HepG2 (cell line): ENCODE measurements around the gene SLC23A2. TPM values are rescaled to one million over a fixed set of nuclear protein-coding genes. Genes with fewer than 3 reads are reported as not detected.

Experiments used
- ARNTL ChIP-seq: sonication (generic); formaldehyde crosslinking; IDR thresholded peaks from 2 replicates; pipeline ENCODE4 v1.4.0; 2020; ENCODE audit warnings: mild to moderate bottlenecking, missing genetic modification reagents
- ATF2 ChIP-seq: sonication (generic); formaldehyde crosslinking; IDR thresholded peaks from 2 replicates; pipeline ENCODE4 v1.4.0; 2020; ENCODE audit warnings: missing genetic modification reagents
- CEBPG ChIP-seq: IDR thresholded peaks from 2 replicates; pipeline ENCODE4 v1.6.1; 2016
- EZH2 ChIP-seq: conservative IDR thresholded peaks from 2 replicates; pipeline ENCODE4 v1.6.1; 2012; ENCODE audit warnings: mild to moderate bottlenecking, low read depth, low read length, moderate library complexity
- FOXO4 ChIP-seq: sonication (generic); formaldehyde crosslinking; conservative IDR thresholded peaks from 2 replicates; pipeline ENCODE4 v1.8.1; 2023; ENCODE audit warnings: missing genetic modification reagents
- FOXP1 ChIP-seq, 2 experiments: fragments of 450-650 bp in 1 of 2; IDR thresholded peaks; 2 replicates each; pipeline ENCODE4 v1.6.1; 2017 to 2018; ENCODE audit warnings: antibody characterized with exemption in 1 of 2
- HMG20A ChIP-seq: IDR thresholded peaks from 2 replicates; pipeline ENCODE4 v1.6.1; 2016; ENCODE audit warnings: borderline replicate concordance
- MIER3 ChIP-seq: IDR thresholded peaks from 2 replicates; pipeline ENCODE4 v1.6.1; 2016; ENCODE audit warnings: missing compliant biosample characterization, borderline replicate concordance
- MTERF4 ChIP-seq: sonication (generic); formaldehyde crosslinking; IDR thresholded peaks from 2 replicates; pipeline ENCODE4 v1.8.0; 2023; ENCODE audit warnings: mild to moderate bottlenecking, missing genetic modification reagents
- NFIB ChIP-seq: sonication (generic); formaldehyde crosslinking; IDR thresholded peaks from 2 replicates; pipeline ENCODE4 v1.9.0; 2021; ENCODE audit warnings: missing genetic modification reagents, mild to moderate bottlenecking, borderline replicate concordance
- NR1H2 ChIP-seq: sonication (generic); formaldehyde crosslinking; IDR thresholded peaks from 2 replicates; pipeline ENCODE4 v1.8.1; 2022; ENCODE audit warnings: low read depth, missing genetic modification reagents, borderline replicate concordance
- SNAPC4 ChIP-seq: sonication (generic); formaldehyde crosslinking; IDR thresholded peaks from 2 replicates; pipeline ENCODE4 v1.4.0; 2020; ENCODE audit warnings: mild to moderate bottlenecking, missing genetic modification reagents
- SOX6 ChIP-seq, 2 experiments: fragments of 450-650 bp in 1 of 2; sonication (generic) in 1 of 2; formaldehyde crosslinking in 1 of 2; IDR thresholded peaks; 2 replicates each; pipeline versions ENCODE4 v1.4.0 to v1.6.1; 2017 to 2020; ENCODE audit warnings: antibody characterized with exemption in 1 of 2, mild to moderate bottlenecking in 1 of 2, missing genetic modification reagents in 1 of 2
- ZMYM3 ChIP-seq: sonication (generic); formaldehyde crosslinking; IDR thresholded peaks from 2 replicates; pipeline ENCODE4 v1.5.1; 2020; ENCODE audit warnings: mild to moderate bottlenecking, missing genetic modification reagents
- ZNF138 ChIP-seq: sonication (generic); formaldehyde crosslinking; IDR thresholded peaks from 2 replicates; pipeline ENCODE4 v1.5.0; 2020; ENCODE audit warnings: mild to moderate bottlenecking, low read depth, missing genetic modification reagents
- ZNF691 ChIP-seq: sonication (generic); formaldehyde crosslinking; IDR thresholded peaks from 2 replicates; pipeline ENCODE4 v1.4.0; 2020; ENCODE audit warnings: missing genetic modification reagents, low read depth, mild to moderate bottlenecking, borderline replicate concordance
- ZNF737 ChIP-seq: sonication (generic); formaldehyde crosslinking; IDR thresholded peaks from 2 replicates; pipeline ENCODE4 v1.5.0; 2020; ENCODE audit warnings: missing genetic modification reagents, mild to moderate bottlenecking, borderline replicate concordance
- ZSCAN31 ChIP-seq: sonication (generic); formaldehyde crosslinking; IDR thresholded peaks from 2 replicates; pipeline ENCODE4 v1.5.0; 2020; ENCODE audit warnings: low read depth, mild to moderate bottlenecking, missing genetic modification reagents
- polyA plus RNA-seq, 8 experiments: library from polyadenylated mRNA; depleted of rRNA in 3 of 8; stranded (reverse) in 7 of 8; unstranded in 1 of 8; fragments of >200 nt; fragmentation: Illumina TruSeq in 4 of 8; extraction: Trizol in 4 of 8; gene quantifications; 2 replicates each; pipeline versions ENCODE4 v1.2.1 to v1.2.3, GENCODE V29; 2011 to 2016; ENCODE audit warnings: low read depth in 4 of 8, missing spikeins in 1 of 8, mixed read lengths in 1 of 8; ENCODE audit not compliant: insufficient read depth in 1 of 8
- total RNA-seq, 5 experiments: library from RNA; depleted of rRNA; stranded (reverse); fragments of >200 nt; fragmentation: Illumina TruSeq; extraction: Trizol; gene quantifications; 2 replicates each; pipeline ENCODE4 v1.2.3, GENCODE V29; 2016; ENCODE audit warnings: low read depth in 1 of 5

Gene SLC23A2
- total and polyA plus RNA-seq, 2 of the 13 experiments (the other 11 are each of a cell fraction or from before 2014, with no cell fraction given), result 42.2 to 51.2 TPM

- TF ChIP-seq SOX6 (IDR thresholded peaks at IDR 0.05) (no peak), SOX6 (CRISPR knock-in tag; IDR thresholded peaks at IDR 0.05) (peak; percentile 55), ARNTL (CRISPR knock-in tag) (no peak), ATF2 (CRISPR knock-in tag) (no peak; the same call in 1 of the 2 replicates), ZSCAN31 (no peak), NR1H2 (no peak), MIER3 (CRISPR knock-in tag) (no peak; the same call in 1 of the 2 replicates), EZH2 (no peak), FOXP1 (IDR thresholded peaks at IDR 0.05) (no peak), FOXP1 (CRISPR knock-in tag; IDR thresholded peaks at IDR 0.05) (peak; percentile 61), HMG20A (CRISPR knock-in tag) (no peak), ZNF691 (no peak), MTERF4 (CRISPR knock-in tag) (no peak), CEBPG (CRISPR knock-in tag) (peak; percentile 86), FOXO4 (CRISPR knock-in tag) (no peak), SNAPC4 (CRISPR knock-in tag) (no peak), ZNF737 (CRISPR knock-in tag) (no peak), ZNF138 (CRISPR knock-in tag) (no peak), ZMYM3 (CRISPR knock-in tag) (peak; percentile 75), NFIB (CRISPR knock-in tag) (no peak)
These were observed 23.7 kb upstream of the SLC23A2 start (continued) for GRCh38 chr20:5024982-5025381.
